Ramos (cell line): ENCODE data around the gene TMEM184C.

ENCODE experiments used
- in situ Hi-C: fragments of 300-500 bp; cut with MboI; formaldehyde crosslinking; loops from one replicate; pipeline ENCODE4 v1.14.3; 2022; ENCODE audit warnings: low sequenced_read_pairs; ENCODE audit not compliant: unreplicated experiment

Gene TMEM184C

DNA sequence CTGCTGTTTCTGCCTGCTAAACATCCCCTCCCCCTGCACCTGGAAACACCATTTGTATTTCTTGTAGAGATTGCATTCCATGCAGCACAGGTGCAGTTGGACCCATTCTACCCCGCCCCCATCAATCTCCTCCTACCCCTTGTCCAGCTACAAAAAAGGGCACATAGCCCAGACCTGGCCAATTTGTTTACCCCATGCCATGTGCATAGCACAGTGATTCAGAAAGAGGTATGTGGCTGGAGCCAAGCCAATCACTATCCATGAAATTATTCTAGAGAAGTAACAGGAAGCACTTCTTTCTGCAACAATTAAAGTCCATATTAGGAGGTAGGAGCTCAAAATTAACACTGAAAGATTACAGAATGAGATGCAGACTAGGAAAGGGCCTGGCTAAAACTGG, 20.2 kb upstream of the TMEM184C start:
- in situ Hi-C loops, result loop anchor here (25.0 kb wide), 1 partner anchor 435 kb away; no protein-coding TSS in a partner anchor

DNA sequence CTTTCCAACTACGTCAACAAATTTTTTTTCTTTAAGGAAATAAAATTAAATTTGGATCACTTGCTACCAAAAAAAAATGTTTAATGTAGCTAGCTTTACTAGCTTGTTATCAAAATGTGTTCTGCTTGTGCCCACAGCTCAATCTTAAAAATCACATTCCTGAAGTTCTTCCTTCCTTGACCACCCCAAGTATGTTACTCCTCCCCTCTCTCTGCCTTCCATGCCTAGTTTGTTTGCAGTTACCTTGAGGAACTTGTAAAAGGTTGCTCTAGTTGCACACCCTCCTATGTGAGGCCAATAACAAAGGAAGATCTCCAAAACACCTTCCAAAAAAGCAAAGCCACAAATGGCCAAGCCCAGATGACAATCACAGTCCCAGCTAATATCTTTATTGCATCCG, 19.6 kb upstream of the TMEM184C start:
- in situ Hi-C loops, result loop anchor here (25.0 kb wide), 1 partner anchor 435 kb away; no protein-coding TSS in a partner anchor

DNA sequence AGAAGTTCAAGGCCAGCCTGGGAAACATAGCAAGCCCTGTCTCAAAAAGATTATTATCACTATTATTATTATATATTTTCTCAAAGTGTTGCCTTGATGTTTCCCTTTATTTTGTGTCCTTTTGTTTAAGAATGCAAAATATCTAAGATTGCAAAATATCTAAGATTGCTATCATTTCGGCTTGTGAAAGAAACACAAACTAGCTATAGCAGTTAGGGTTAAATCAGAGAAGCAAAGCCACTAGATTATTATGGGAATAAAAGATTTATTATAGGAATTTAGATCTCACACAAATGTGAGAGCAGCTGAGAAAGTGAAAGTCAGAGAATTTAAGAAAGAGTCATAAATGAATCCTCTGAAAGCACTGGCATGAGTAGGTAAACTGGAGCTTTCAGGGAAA, 18.0 kb upstream of the TMEM184C start:
- in situ Hi-C loops, result loop anchor here (25.0 kb wide), 1 partner anchor 437 kb away; no protein-coding TSS in a partner anchor

DNA sequence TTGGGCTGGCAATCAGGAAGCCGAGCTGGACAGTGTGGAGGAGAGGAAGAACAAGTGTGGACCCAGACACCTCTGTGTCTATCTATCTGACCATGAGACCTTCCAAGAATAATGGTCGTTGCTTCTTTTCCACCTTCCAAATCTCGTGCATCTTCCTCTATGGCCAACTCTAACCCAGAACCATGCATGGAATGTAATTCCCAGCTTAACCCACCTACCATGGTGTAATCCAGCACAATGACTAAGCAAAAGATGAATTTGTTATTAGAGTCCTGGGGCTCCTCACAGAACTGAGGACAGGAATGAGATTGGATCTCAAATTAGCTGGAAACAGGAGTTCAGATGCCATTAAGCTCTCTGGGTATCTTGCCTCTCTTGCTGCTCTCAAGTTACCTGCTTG, 17.4 kb upstream of the TMEM184C start:
- in situ Hi-C loops, result loop anchor here (25.0 kb wide), 1 partner anchor 437 kb away; no protein-coding TSS in a partner anchor

DNA sequence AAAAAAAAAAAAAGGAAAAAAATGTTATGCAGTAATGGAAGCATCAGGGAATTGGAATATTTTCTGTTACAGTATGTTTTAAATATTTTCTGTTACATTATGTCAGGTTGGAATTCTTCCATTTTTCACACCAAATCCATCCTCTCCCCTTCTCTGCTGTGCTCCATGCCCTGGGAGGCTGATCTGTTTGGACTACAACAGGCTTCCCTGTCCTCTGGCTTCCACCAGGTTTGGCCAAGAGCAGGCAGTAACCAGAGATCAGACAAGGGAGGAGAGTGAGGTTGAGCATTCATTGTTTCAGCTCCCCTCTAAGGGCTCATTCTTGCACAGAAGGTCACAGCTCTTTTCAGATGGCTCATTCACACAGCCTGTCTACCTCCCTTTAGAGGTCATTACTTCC, 11.7 kb upstream of the TMEM184C start:
- in situ Hi-C loops, result no loop called here

DNA sequence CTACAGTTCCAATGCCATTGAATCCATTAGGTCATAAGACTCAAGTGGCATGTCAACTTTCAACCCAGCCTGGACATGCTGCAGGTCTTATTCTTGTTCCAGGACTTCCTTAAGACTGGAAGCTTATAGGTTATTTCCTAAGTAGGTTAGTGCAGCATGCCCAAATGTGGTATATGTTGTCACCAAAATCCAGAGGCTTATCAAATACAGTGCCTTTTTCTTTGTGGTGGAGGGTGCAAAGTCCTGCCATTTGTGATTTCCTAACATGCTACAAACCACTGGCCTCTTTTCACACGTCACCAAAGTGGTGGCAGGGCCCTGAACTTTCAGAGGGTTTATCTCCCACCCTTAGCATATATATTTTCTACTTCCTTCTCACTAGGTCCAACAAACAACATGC, 9.7 kb upstream of the TMEM184C start:
- in situ Hi-C loops, result no loop called here

DNA sequence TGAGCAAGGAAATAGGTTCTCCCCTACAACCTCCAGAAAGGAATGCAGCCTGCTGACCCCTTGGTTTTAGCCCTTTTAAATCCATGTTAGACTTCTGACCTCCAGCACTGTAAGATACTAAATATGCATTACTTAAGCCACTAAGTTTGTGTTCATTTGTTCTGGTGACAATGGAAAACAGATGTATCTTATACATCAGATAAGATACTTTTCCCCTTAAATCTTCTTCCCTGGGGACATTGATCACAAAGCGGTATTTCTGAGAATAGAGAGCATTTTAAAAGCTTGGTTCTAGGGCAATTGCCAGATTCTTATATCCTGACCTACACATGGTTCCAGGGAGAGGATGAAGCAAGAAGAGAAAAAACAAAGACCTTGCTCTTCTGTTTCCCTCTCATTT, 6.5 kb upstream of the TMEM184C start:
- in situ Hi-C loops, result no loop called here

DNA sequence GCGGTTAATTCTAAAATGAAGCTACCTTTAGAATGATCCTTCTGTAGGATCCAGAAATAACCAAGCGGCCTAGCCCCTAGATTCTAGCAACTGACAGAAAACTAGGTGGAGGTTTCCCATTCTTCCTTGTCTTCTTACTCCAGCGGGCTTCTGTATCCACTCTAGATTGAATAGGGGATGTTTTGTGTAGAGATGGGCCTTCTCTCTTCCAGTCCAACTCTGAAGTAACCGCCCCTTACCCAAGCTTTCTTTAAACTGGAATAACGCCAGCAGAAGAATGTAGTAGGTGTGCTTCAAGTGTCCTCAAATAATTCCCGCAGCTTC, 386 bp upstream of the TMEM184C start:
- in situ Hi-C loops, result no loop called here

DNA sequence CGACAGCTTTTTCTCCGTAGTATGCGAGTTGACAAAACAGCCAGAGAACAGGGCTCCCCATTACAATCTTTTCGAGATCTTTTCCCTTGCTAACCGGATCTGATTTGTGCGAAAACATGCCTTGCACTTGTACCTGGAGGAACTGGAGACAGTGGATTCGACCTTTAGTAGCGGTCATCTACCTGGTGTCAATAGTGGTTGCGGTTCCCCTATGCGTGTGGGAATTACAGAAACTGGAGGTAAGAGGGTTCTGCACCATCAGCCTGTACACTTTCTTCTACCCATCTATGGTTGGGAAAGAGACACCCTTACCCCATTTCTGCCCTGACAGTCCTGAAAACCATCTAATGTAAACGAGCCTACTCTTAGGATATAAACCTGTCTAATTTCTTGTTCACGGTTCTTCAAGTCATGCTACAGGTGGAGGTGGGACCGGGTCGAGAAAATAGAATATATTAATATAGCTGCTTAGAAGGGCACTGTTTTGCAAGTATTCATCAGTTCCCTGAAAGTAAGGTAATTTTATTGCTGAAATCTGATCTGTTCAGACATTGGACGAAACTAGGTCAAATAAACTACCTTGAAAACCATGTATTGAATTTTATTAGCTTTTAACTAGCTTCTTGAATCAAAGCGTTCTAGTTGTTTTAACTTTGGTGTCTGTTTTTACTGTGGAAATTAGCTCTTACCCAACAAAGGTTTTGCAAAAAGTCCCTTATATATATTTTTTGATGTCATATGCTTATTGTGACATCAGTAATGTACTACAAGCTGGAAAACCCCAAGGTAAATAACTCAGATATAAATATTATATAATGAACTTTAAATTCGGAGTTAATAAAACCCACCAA, 869 bp downstream of the TMEM184C start:
- in situ Hi-C loops, result no loop called here

DNA sequence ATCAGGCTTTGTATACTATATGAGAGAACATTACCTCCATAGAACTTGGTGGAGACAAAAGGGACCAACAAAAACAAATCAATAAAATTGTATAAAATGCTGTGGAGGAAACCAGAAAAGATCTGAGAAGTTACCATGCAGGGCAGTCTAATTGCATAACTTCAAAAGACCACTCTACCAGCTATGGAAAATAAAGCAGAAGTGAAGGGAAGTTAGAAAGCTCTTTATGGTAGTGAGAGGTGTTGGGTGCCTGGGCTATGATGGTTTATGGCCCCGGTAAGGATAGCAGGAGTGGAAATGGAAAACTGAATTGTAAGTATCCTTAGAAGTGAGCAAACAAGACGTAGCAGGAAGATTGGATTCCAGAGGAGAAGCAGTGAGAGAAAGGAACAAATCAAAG, 3.1 kb downstream of the TMEM184C start:
- in situ Hi-C loops, result no loop called here

DNA sequence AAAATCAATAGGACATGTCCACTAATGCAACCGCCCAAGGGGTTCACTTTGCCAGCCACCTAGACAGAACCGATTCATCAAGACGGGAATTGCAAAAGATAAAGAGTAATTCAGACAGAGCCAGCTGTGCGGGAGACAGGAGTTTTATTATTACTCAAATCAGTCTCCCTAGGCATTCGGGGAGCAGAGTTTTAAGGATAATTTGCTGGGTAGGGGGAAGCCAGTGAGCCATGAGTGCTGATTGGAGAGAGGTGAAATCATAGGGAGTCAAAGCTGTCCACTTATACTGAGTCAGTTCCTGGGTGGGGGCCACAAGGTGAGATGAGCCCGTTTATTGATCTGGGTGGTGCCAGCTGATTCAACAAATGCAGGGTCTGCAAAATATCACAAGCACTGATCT, 8.5 kb downstream of the TMEM184C start:
- in situ Hi-C loops, result no loop called here

DNA sequence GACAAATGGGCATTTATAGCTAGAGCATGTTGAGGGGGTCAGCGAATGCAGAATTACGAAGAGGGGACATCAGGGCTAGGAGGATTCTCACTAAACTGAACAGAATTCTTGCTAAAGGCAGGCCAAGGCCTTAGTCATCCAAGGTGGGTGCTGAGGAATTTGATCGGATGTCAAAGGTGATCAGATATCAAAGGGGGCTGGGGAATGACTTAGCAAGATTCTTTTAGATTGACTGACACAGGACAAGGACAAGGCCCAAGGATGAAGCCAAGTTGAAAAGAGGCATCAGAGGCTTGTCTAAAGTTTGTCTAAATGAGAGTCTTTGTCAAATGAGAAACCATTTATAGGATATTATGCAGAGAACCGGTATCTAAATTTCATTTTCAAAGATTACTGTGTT, 9.7 kb downstream of the TMEM184C start:
- in situ Hi-C loops, result no loop called here

DNA sequence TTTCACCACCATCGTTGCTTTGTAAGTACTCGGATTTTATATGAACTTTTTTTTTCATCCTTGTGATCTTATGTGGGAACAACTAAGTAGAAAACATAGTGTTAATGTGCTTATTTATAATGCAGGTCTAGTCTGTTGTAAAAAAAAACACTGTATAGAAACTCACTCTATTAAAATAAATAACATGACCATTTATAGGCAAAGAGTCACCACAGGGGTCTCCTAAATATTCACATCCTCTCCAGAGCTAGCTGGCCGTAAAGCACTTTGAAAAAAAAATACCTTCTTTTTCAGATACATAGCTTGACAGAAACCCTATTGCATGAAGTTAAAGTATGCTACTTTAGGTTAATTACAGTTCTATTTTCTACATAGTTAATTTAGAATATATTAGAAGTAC, 11.2 kb downstream of the TMEM184C start:
- in situ Hi-C loops, result no loop called here

DNA sequence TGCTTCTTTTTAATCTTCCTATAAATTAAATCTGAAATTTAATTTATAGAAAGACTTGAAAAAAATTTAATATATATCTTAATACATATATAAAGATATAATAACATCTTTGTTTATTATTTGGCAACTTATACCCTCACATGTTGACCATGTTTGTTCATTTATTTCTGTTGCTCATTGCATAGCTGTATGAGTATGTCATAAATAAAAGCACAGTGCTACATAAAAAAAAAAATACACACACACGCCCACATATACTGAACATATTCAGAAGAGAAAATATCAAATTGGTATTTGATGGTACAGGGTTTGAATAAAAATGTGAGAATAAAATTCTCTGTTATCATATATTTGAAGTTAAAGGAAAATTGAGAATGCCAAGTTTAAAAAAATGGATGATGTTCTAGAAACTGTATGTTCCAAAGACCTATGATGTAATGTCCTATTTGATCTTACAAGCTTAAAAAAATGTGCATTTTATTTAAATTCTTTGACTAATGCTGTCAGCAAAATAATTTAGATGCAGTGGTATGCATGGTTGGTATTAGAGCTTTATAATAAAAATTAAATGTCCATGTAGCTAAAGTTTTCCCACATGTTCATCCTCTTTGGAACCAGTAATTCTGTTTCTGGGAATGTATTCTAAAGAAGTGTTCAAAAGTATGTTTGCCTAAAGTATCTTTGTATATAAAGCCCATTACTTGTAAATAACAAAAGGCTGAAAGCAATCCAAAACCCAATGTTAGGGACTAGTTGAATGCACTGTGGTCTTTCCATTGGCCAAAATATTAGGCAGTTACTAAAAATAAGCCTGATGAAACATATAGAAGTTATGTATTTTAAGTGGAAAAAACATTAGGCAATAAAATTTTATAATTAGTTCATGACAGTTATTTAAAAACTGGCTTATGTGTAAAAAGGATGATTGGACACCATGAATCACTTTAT, 12.9 kb downstream of the TMEM184C start:
- in situ Hi-C loops, result no loop called here

DNA sequence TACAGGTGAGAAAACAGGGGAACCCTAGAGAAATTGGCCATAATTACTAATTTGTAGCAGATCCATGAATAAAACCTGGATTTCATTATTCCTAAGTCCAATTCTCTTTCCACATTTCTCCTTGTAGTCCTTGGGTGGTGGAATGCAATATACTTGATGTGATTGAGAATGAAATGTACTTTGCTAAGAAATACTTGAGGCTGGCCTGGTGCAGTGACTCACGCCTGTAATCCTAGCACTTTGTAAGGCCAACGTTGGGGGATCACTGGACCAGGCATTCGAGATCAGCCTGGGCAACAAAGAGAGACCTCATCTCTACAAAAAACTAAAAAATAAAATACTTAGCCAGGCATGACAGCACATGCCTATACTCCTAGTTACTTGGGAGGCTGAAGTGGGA, 15.9 kb downstream of the TMEM184C start:
- in situ Hi-C loops, result no loop called here

DNA sequence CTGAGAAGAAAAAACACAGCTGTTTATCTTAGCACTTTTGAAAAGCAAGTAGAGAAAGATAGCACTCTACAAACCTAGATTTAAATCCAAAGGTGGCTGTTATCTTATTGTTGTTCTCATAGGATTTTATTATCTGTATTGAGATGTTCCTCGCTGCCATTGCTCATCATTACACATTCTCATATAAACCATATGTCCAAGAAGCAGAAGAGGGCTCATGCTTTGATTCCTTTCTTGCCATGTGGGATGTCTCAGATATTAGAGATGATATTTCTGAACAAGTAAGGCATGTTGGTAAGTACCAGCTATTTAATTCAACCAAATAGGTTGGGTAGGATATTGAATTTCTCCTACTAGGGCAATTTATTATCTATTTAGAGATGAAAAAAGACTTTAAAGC, 16.4 kb downstream of the TMEM184C start:
- in situ Hi-C loops, result no loop called here

DNA sequence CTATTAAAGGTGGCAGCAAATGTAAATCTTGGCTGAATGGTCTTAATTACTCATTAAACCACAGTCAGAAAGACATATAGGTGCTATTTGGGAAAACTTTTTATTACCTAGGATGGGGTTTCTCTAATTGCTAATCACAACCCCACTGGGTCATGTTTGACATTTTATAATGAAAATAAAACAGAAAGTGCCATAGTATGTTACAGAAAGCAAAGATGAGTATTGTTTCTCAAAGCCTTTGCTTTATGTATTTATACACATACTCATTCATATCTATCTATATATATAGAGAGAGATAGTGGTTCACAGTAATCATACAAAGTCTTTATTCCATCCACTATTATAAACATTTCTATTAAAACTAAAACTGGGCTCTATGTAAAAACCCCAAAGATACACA, 18.2 kb downstream of the TMEM184C start:
- in situ Hi-C loops, result no loop called here

DNA sequence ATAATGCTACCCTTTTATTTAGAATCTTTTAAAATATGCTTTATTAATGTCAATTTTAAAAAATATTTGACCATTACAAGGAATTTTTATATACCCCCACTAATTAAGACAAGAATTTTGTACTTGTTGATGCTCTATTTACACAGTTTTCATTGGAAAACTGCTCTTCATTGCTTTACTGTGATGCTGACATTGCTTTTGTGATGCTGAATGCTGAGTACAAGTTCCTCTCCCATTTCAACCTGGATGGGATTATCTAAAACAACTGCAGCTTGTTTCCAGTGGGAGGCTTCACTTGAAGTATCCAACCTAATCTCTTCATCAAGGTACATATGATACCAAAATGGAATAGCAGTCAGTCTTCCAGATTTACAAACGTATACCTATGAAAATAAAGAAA, 21.2 kb downstream of the TMEM184C start:
- in situ Hi-C loops, result no loop called here

DNA sequence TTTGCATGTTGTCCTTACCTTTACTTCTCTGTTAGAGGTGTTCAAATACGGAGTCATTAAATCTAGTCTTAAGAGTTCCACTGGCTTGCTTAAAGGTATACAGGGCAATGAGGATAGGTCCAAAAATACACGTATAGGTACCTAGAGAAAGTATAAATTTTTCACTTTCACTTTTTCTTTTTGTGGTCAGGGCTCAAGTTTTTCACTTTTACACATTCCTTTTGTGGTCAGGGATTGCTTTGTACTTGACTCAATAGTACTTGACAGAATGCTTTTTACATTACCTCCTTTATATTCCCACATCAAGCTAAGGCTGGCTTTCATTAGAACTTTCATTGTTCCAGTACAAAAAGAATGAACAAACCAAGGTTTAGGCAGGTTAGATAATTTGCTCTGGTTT, 21.7 kb downstream of the TMEM184C start:
- in situ Hi-C loops, result no loop called here

DNA sequence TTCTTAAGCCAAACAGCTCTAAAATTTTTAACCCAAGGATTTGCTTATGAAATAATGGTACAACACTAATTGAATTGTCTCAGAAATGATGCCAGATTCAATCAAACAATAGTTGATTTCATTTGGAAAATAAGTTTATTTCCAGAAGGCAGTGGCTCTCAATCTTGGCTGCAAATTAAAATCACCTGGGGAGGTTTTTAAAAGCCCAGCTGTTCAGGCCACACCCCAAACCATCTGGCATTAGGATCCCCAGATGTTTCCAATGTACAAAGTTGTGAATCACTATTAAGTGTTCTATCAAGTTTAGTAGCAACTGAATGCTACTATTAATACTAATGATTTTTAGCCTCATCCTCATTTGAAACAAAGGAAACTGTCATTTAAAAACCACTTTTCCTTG, 22.2 kb downstream of the TMEM184C start:
- in situ Hi-C loops, result no loop called here

DNA sequence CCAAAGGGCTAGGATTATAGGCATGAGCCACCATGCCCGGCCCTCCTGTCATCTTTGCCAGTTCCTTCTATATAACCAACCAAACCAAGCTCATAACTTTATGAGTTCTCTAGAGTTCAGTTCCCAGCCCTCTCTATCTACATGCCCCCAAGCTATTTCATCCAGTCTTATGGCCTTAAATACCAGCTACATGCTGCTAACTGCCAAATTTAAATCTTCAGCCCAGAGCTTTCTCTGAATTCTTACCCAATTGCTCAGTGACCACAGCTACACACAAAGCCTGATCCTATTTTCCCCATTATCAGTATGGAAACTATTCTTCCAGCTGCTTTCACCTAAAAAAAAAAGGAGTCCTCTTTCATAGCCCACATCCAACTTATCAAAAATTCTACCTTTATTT, 23.1 kb downstream of the TMEM184C start:
- in situ Hi-C loops, result no loop called here
